Measurements from ENCODE around the gene JPH2.

The JPH2 gene

DNA sequence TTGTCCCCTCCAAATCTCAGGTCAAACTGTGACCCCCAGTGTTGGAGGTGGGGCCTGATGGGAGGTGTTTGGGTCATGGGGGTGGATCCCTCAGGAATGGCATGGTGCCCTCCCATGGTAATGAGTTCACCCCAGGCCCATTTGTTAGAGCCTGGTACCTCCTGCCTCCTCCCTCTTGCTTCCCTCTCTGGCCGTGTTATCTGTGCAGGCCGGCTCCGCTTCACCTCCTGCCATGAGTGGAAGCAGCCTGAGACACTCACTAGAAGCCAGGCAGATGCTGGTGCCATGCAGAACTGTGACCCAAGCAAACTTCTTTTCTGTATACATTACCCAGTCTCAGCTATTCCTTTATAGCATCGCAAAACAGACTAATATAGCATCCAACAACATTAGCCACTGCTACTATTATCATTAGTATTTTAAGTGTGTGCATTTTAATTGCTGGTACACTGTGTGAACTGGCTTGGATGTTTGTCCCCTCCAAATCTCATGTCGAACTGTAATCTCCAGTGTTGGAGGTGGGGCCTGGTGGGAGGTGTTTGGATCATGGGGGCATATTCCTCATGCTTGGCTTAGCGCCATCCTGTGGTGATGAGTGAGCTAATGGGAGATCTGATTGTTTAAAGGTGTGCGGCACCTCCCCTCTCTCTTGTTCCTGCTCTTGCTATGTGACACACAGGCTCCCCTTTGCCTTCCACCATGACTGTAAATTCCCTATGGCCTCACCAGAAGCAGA lies 35.8 kb upstream of the JPH2 start:
- Histone ChIP-seq H3K27me3 (ENCODE audit: insufficient read depth, poor library complexity, severe bottlenecking) (no peaks in the 10 kb centered on the region), H3K4me3 (replicated peaks; ENCODE audit: insufficient read depth, low read length) (no peak overlapping the region), H3K27ac (replicated peaks) (no peak overlapping the region)
- DNase-seq (ENCODE audit: low read depth in 1 of 2, low spot score in 1 of 2), result no peak
- TF ChIP-seq, protein P1, sequence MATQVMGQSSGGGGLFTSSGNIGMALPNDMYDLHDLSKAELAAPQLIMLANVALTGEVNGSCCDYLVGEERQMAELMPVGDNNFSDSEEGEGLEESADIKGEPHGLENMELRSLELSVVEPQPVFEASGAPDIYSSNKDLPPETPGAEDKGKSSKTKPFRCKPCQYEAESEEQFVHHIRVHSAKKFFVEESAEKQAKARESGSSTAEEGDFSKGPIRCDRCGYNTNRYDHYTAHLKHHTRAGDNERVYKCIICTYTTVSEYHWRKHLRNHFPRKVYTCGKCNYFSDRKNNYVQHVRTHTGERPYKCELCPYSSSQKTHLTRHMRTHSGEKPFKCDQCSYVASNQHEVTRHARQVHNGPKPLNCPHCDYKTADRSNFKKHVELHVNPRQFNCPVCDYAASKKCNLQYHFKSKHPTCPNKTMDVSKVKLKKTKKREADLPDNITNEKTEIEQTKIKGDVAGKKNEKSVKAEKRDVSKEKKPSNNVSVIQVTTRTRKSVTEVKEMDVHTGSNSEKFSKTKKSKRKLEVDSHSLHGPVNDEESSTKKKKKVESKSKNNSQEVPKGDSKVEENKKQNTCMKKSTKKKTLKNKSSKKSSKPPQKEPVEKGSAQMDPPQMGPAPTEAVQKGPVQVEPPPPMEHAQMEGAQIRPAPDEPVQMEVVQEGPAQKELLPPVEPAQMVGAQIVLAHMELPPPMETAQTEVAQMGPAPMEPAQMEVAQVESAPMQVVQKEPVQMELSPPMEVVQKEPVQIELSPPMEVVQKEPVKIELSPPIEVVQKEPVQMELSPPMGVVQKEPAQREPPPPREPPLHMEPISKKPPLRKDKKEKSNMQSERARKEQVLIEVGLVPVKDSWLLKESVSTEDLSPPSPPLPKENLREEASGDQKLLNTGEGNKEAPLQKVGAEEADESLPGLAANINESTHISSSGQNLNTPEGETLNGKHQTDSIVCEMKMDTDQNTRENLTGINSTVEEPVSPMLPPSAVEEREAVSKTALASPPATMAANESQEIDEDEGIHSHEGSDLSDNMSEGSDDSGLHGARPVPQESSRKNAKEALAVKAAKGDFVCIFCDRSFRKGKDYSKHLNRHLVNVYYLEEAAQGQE (IDR thresholded peaks at IDR 0.05; ENCODE audit: insufficient replicate concordance, low read depth), result no peak
- TF ChIP-seq, protein P2, sequence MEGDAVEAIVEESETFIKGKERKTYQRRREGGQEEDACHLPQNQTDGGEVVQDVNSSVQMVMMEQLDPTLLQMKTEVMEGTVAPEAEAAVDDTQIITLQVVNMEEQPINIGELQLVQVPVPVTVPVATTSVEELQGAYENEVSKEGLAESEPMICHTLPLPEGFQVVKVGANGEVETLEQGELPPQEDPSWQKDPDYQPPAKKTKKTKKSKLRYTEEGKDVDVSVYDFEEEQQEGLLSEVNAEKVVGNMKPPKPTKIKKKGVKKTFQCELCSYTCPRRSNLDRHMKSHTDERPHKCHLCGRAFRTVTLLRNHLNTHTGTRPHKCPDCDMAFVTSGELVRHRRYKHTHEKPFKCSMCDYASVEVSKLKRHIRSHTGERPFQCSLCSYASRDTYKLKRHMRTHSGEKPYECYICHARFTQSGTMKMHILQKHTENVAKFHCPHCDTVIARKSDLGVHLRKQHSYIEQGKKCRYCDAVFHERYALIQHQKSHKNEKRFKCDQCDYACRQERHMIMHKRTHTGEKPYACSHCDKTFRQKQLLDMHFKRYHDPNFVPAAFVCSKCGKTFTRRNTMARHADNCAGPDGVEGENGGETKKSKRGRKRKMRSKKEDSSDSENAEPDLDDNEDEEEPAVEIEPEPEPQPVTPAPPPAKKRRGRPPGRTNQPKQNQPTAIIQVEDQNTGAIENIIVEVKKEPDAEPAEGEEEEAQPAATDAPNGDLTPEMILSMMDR (IDR thresholded peaks at IDR 0.05; ENCODE audit: insufficient read depth, low read length), result no peak
- no peak for TF ChIP-seq SPI1 (IDR thresholded peaks at IDR 0.05; ENCODE audit: borderline replicate concordance, low read depth)
- no peak for TF ChIP-seq GABPA (IDR thresholded peaks at IDR 0.05; ENCODE audit: low read depth)
- no peak for TF ChIP-seq POLR2AphosphoS5 (IDR thresholded peaks at IDR 0.05; ENCODE audit: low read depth)

DNA sequence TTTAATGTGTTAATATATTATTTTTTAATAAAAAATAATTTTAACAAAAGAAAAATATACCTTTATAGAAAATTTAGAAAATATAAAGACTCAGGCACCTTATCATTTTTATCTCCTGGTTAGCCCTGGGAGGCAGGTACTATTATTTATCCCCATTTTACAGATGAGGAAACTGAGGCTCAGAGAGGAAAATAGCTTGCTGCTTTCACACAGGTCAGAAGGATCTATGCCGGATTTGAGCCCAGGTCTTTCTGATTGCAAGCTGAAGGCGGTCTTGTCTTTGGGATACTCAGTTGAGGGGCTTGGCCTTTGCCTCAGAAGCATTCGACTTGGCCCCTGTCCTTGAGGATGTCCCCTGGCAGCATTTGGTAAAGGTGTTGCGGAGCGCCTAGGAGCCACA lies 35.0 kb upstream of the JPH2 start:
- no peak overlapping the region for H3K27ac ChIP-seq (replicated peaks)
- no peak overlapping the region for H3K4me3 ChIP-seq (replicated peaks; ENCODE audit: insufficient read depth, low read length)
- DNase-seq (ENCODE audit: low read depth in 1 of 2, low spot score in 1 of 2), result no peak
- no peaks in the 10 kb centered on the region for H3K27me3 ChIP-seq (ENCODE audit: insufficient read depth, poor library complexity, severe bottlenecking)
- TF ChIP-seq, protein P2 (IDR thresholded peaks at IDR 0.05; ENCODE audit: insufficient read depth, low read length), result no peak
- TF ChIP-seq GABPA (IDR thresholded peaks at IDR 0.05; ENCODE audit: low read depth), result no peak
- TF ChIP-seq SPI1 (IDR thresholded peaks at IDR 0.05; ENCODE audit: borderline replicate concordance, low read depth), result no peak
- TF ChIP-seq, protein P1 (IDR thresholded peaks at IDR 0.05; ENCODE audit: insufficient replicate concordance, low read depth), result no peak
- TF ChIP-seq POLR2AphosphoS5 (IDR thresholded peaks at IDR 0.05; ENCODE audit: low read depth), result no peak

DNA sequence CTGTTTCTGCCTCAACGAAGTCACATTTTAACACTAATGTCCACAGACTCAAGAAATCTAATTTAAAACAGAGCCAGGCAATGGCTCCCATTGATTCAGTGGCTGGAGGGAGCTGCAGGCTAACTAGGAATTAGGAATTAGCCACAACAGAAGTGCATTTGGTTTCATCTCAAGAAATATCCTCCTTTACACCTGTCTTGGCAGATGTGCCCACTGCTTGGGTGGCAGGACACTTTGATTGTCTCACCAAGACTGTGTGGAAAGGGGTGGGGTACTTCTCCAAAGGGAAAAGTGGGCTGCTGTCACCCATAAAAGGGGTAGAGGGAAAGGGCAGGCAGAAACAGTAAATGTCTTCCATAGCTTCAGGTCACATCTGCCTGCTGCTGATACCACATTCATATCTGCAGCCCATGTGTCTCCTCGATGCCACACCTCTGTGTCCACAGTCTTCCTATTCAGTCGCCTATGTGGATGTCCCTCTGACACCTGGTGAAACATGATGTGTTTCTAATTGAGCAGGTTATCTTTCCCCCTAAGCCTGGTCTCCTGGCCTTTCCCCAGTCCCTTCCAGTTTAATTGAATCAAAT lies 34.5 kb upstream of the JPH2 start:
- H3K4me3 ChIP-seq (replicated peaks; ENCODE audit: insufficient read depth, low read length), result no peak overlapping the region
- no peak overlapping the region for H3K27ac ChIP-seq (replicated peaks)
- TF ChIP-seq, protein P2 (IDR thresholded peaks at IDR 0.05; ENCODE audit: insufficient read depth, low read length), result no peak
- no peak for TF ChIP-seq GABPA (IDR thresholded peaks at IDR 0.05; ENCODE audit: low read depth)
- TF ChIP-seq POLR2AphosphoS5 (IDR thresholded peaks at IDR 0.05; ENCODE audit: low read depth), result no peak
- TF ChIP-seq, protein P1 (IDR thresholded peaks at IDR 0.05; ENCODE audit: insufficient replicate concordance, low read depth), result no peak
- TF ChIP-seq SPI1 (IDR thresholded peaks at IDR 0.05; ENCODE audit: borderline replicate concordance, low read depth), result no peak
- no peaks in the 10 kb centered on the region for H3K27me3 ChIP-seq (ENCODE audit: insufficient read depth, poor library complexity, severe bottlenecking)
- no peak for DNase-seq (ENCODE audit: low read depth in 1 of 2, low spot score in 1 of 2)

All from HL-60 (cell line).